Epidermal melanocyte (primary cell): ENCODE data around the gene LRRC32.
"Not testable (repeated sequence)": the region's sequence is repeated elsewhere in the genome, so short reads cannot be mapped to it uniquely, and the experiment has no call there.

Experiments
- DNase-seq: peaks from one replicate; pipeline ENCODE4 v3.0.0; 2011; ENCODE audit warnings: low spot score; ENCODE audit not compliant: insufficient read length

The LRRC32 gene

GRCh38 chr11:76653012-76653673 is 17.4 kb downstream of the LRRC32 start:
- no peak for DNase-seq

- no peak for DNase-seq
These were observed 20.6 kb downstream of the LRRC32 start for GRCh38 chr11:76649851-76650372.

GRCh38 chr11:76649011-76649410 is 21.5 kb downstream of the LRRC32 start:
- no peak for DNase-seq

DNA sequence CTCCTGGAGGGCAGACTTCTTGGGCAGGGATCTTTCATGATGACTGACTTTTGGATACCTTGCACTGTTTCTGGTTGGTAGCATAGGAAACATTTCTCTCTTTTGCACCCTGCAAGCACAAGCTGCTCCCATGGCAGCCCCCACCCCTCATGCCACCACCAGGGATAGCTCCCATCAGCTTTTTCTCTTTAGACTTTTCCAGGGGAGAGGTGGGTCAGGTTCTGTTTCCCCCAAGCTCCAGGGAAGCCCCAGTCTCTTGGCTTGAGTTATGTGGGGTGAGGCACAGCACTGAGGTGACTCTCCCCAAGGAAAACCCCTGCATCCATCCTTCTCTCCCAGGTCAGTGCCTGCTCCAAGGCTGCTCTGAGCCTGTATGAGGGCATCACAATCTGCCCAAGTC is 22.5 kb downstream of the LRRC32 start:
- DNase-seq: no peak

DNA sequence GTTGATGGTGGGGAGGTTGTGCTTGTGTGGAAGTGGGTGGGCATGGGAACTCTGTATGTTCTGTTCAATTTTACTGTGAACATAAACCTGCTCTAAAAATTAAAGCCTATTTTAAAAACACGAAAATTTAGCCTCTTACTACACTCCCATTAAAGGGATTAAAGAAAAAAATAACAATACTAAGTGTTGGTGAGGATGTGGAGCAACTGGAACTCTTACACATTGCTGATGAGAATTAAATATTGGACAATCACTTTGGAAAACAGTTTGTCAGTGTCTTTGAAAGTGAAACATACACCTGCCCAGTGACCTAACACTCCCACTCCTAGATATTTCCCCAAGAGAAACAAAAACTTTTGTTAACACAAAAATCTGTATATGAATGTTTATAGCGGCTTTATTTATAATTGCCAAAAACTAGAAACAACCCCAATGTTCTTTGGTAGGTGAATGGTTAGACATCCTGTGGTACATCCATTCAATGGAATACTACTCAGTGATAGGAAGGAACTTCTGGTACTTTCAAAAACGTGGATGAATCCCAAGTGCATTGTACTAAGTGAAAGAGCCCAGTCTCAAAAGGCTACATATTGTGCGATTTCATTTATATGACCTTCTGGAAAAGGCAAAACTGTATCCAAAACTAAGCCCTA is 23.5 kb downstream of the LRRC32 start:
- DNase-seq: no peak

GRCh38 chr11:76644591-76644990 is 26.0 kb downstream of the LRRC32 start:
- no peak for DNase-seq

- not testable (repeated sequence) for DNase-seq
These were observed 26.8 kb downstream of the LRRC32 start for GRCh38 chr11:76643711-76644110.

DNA sequence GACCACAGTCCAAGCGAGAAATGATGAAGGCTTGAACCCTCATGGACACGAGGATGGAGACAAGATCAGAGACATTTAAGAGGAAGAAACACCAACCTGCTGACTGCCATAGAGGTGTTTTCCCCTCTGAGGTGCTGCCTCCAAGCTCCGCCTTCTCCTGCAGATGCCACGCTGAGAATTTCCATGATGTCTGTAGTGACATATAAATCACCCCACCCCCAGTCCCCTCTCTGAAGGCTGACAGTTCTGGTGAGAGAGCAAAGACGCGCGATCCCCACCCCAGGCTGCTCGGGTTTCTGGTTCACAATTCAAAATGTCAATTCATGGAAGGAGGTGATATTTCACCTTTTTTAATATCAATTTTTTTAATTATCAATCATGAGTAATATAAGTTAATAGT is 28.2 kb downstream of the LRRC32 start:
- no peak for DNase-seq

GRCh38 chr11:76641905-76642304 is 28.6 kb downstream of the LRRC32 start:
- no peak for DNase-seq

DNA sequence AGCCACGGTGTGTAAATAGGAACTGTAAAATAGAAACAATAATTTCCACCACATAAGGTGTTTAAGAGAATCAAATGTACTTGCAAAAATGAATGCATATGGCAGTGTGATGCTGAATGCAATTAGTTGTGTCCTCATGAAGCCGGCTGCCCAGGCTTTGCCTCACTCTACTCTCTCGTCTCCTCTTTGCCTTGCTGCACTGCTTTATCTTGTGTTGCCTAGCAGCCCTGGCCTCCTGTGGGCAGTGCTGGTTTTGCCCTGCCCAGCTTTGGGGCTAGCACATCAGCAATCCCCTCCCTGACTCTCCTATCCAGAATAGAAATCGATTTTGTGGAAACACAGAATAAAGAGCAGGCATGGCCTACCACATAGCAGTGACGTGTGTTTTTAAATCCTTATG is 30.0 kb downstream of the LRRC32 start:
- no peak for DNase-seq

- DNase-seq: no peak
These were observed 30.9 kb downstream of the LRRC32 start for GRCh38 chr11:76639621-76640020.

DNA sequence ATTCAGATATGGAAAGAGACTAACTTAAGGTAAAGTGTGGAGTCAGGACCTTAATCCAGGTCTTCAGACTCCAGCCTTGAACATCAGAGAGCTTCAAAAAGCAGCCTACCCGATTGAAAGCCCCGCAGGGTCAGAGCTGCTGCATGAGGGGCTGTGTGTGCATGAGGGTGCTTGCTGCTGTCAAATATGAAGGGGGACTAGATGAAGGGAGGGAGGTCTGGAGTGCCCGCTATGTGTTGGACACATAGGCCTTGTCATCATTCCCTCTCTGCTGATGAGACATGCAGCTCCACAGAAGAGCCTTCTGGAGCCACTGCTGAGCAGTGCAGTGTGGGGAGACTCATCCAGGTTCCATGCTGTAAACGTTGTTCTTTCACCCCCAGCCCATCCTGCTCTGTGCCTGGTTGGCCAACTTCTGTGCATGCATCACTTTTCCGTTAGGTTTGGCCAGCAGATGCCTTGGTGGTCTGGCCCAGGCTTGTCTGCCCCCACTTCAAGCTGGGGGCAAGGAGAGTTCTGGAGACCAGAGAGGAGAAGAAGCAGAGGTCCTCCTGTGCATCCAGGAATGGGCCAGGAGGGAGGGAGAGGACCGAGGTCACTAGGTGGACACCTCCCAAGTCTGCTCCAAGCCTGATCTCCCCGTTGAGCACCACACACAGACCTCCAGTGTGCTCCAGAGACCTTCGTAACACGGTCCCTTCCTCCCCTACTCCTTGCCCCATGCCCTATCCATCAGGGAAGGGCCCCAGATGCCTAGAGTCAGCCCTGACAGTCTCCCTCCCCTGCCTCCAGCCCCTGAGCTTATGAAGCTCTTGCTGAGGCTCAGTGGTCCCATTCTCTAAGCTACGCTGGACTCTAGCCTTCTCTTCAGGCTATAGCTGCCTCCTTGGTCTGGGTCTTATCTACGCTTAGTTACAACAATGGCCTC is 32.0 kb downstream of the LRRC32 start:
- no peak for DNase-seq

- DNase-seq: no peak
These were observed 32.9 kb downstream of the LRRC32 start for GRCh38 chr11:76637491-76638269.

DNA sequence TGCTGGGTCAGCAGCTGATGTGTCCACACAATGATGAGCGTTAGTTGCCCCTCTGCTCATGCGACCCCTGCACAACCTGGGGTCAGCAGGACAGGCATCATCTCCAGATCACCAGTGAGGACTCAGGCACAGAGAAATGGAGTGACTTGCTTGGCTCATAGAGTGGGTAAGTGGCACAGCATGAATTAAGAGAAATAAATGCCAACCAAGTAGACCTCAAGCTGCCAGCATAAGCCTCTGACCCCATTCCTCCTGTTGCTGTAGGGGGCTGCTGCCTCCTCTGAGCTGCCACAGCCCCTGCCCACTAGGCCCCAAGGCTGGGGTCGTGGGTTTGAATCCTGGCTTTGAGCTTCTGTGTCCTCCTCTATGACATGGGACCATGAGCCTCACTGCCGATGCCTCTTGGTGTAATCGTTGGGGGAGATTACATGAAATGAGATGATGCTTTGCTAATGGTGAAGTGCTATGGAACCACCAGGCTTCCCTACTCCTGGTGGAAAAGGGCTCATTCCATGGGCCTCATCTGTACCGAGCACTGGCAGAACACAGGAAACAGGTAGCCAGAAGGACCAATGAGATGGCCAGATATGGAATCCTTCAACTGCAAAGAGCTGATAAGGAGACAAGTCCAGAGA is 33.6 kb downstream of the LRRC32 start:
- DNase-seq: no peak

GRCh38 chr11:76635991-76636738 is 34.4 kb downstream of the LRRC32 start:
- DNase-seq: no peak

GRCh38 chr11:76634886-76635285 is 35.7 kb downstream of the LRRC32 start:
- no peak for DNase-seq

DNA sequence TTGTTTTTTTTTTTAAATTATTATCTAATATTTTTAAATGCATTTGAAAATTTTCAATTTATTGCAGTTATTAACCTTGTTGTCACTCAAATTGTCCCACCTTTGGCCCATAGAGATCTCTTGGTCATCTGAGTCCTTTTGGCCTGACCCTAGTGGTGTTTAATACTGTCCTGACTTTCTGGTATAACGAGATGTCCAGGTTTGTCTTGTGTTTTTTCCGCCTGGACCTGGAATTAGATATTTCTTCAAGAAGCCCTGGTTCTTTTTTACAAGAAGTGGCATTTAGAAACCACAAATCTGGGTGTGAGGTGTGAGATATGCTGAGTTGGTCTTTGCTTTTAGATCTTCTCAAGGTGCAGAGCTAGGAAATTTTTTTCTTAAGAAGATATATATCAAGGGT is 38.1 kb downstream of the LRRC32 start:
- no peak for DNase-seq

GRCh38 chr11:76631566-76632308 is 38.8 kb downstream of the LRRC32 start:
- DNase-seq: no peak

- no peak for DNase-seq
These were observed 39.8 kb downstream of the LRRC32 start for GRCh38 chr11:76630600-76631281.
